Ovary (tissue), 3 donors: ENCODE results near the gene URI1.
"Not testable (repeated sequence)": the region's sequence is repeated elsewhere in the genome, so short reads cannot be mapped to it uniquely, and the experiment has no call there.

Experiments
- CTCF ChIP-seq, 3 donors: fragments of 450-650 bp in 2 of 3; fragments of 200-600 bp in 1 of 3; IDR thresholded peaks; one replicate each; pipeline versions ENCODE4 v1.5.1 to v1.8.0; 2016 to 2022; ENCODE audit warnings: antibody characterized with exemption in 3 of 3, mild to moderate bottlenecking in 1 of 3
- EP300 ChIP-seq: sonication (generic); formaldehyde crosslinking; IDR thresholded peaks from one replicate; pipeline ENCODE4 v1.6.1; 2017; ENCODE audit warnings: antibody characterized with exemption
- donor health status: DM: no; HTN: no; CAD: no.

DNA sequence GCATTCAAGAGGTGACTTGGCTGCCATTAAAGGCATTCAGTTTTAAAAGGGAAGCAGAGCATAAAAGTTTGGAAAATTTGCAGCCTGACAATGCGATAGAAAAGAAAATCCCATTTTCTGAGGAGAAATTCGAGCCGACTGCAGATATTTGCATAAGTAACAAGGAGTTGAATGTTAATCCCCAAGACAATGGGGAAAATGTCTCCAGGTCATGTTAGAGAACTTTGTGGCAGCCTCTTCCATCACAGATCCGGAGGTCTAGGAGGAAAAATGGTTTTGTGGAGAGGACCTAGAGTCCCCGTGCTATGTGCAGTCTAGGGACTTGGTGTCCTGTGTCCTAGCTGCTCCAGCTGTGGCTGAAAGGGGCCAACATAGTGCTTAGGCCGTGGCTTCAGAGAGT, 99.9 kb downstream of the URI1 start:
- TF ChIP-seq EP300; CTCF (IDR thresholded peaks at IDR 0.05): not testable (repeated sequence)
